ENCODE data around the gene QKI.

QKI gene

GRCh38 chr6:163620670-163621330 lies 206.3 kb downstream of the QKI start:
- no peak for TF ChIP-seq CTCF (IDR thresholded peaks at IDR 0.05; ENCODE audit: insufficient read depth, missing control alignments)
- no peak for DNase-seq (ENCODE audit: insufficient read length, low spot score)
- no peak for FAIRE-seq

GRCh38 chr6:163625265-163625664 lies 210.7 kb downstream of the QKI start:
- DNase-seq (ENCODE audit: insufficient read length, low spot score) = no peak
- no peak for FAIRE-seq
- TF ChIP-seq CTCF (IDR thresholded peaks at IDR 0.05; ENCODE audit: insufficient read depth, missing control alignments) = no peak

GRCh38 chr6:163626073-163626867 lies 211.8 kb downstream of the QKI start:
- TF ChIP-seq CTCF (IDR thresholded peaks at IDR 0.05; ENCODE audit: insufficient read depth, missing control alignments) = no peak
- no peak for FAIRE-seq
- DNase-seq (ENCODE audit: insufficient read length, low spot score) = no peak

GRCh38 chr6:163627274-163628062 lies 212.9 kb downstream of the QKI start:
- TF ChIP-seq CTCF (IDR thresholded peaks at IDR 0.05; ENCODE audit: insufficient read depth, missing control alignments) = no peak
- DNase-seq (ENCODE audit: insufficient read length, low spot score) (no peak), FAIRE-seq (no peak)
